Liver (tissue), 9 donors: Measurements from ENCODE around the gene ANGEL2. TPM values are rescaled to one million over a fixed set of nuclear protein-coding genes. Genes with fewer than 3 reads are reported as not detected.
"Not testable (repeated sequence)": the region's sequence is repeated elsewhere in the genome, so short reads cannot be mapped to it uniquely, and the experiment has no call there.

Experiments used
- DNase-seq: peaks from one replicate; pipeline ENCODE4 v3.0.0-alpha.2; 2017; ENCODE audit warnings: low spot score
- H3K27ac ChIP-seq, 2 donors: one replicate each; pipeline ENCODE4 v1.7.0; 2013; ENCODE audit warnings: inconsistent platforms in 2 of 2, low read length in 2 of 2, control low read depth in 1 of 2, low read depth in 1 of 2, mild to moderate bottlenecking in 1 of 2
- H3K27me3 ChIP-seq, 4 donors: one replicate each; pipeline versions ENCODE4 v1.6.1 to v1.7.0; 2013; ENCODE audit warnings: low read length in 3 of 4, inconsistent platforms in 1 of 4, mild to moderate bottlenecking in 1 of 4, moderate library complexity in 1 of 4; ENCODE audit not compliant: control insufficient read depth in 4 of 4, insufficient read depth in 4 of 4
- H3K36me3 ChIP-seq, 4 donors: one replicate each; pipeline versions ENCODE4 v1.6.1 to v1.7.0; 2013; ENCODE audit warnings: low read length in 3 of 4, mild to moderate bottlenecking in 3 of 4, low read depth in 1 of 4, moderate library complexity in 1 of 4; ENCODE audit not compliant: control insufficient read depth in 4 of 4, insufficient read depth in 3 of 4
- H3K4me1 ChIP-seq, 4 donors: one replicate each; pipeline versions ENCODE4 v1.6.1 to v1.7.0; 2013; ENCODE audit warnings: low read length in 3 of 4, mild to moderate bottlenecking in 3 of 4, moderate library complexity in 1 of 4; ENCODE audit not compliant: control insufficient read depth in 4 of 4, insufficient read depth in 4 of 4
- H3K4me3 ChIP-seq, 3 donors: one replicate each; pipeline versions ENCODE4 v1.6.1 to v1.7.0; 2013; ENCODE audit warnings: low read length in 3 of 3, control low read depth in 1 of 3, low read depth in 1 of 3, mild to moderate bottlenecking in 1 of 3
- H3K9ac ChIP-seq, 2 donors: one replicate each; pipeline ENCODE4 v1.7.0; 2013; ENCODE audit warnings: low read length in 2 of 2, mild to moderate bottlenecking in 2 of 2, moderate library complexity in 2 of 2, control low read depth in 1 of 2, low read depth in 1 of 2
- H3K9me3 ChIP-seq, 4 donors: one replicate each; pipeline versions ENCODE4 v1.6.1 to v1.7.0; 2013; ENCODE audit warnings: low read length in 3 of 4; ENCODE audit not compliant: control insufficient read depth in 4 of 4
- ATF3 ChIP-seq: IDR thresholded peaks from 2 replicates; pipeline ENCODE4 v1.6.1; 2016; ENCODE audit warnings: antibody characterized with exemption
- CTCF ChIP-seq: fragments of 150-350 bp; IDR thresholded peaks from 2 replicates; pipeline ENCODE4 v1.5.1; 2017; ENCODE audit warnings: improper control_type of control experiment, low read depth, low read length; ENCODE audit not compliant: missing input control
- GABPA ChIP-seq, 2 donors: IDR thresholded peaks in 1 of 2; conservative IDR thresholded peaks in 1 of 2; 2 replicates each; pipeline ENCODE4 v1.6.1; 2016; ENCODE audit warnings: antibody characterized with exemption in 2 of 2, mild to moderate bottlenecking in 1 of 2, moderate library complexity in 1 of 2
- HNF4G ChIP-seq: IDR thresholded peaks from 2 replicates; pipeline ENCODE4 v1.6.1; 2016; ENCODE audit warnings: antibody characterized with exemption
- MAX ChIP-seq: IDR thresholded peaks from 2 replicates; pipeline ENCODE4 v1.6.1; 2016; ENCODE audit warnings: antibody characterized with exemption
- NR2F2 ChIP-seq: IDR thresholded peaks from 2 replicates; pipeline ENCODE4 v1.6.1; 2016; ENCODE audit warnings: antibody characterized with exemption
- RAD21 ChIP-seq, 2 donors: IDR thresholded peaks; 2 replicates each; pipeline ENCODE4 v1.6.1; 2016; ENCODE audit warnings: antibody characterized with exemption in 2 of 2, mild to moderate bottlenecking in 2 of 2
- REST ChIP-seq: IDR thresholded peaks from 2 replicates; pipeline ENCODE4 v1.6.1; 2016; ENCODE audit warnings: antibody characterized with exemption, mild to moderate bottlenecking
- RXRA ChIP-seq, 2 donors: IDR thresholded peaks; 2 replicates each; pipeline ENCODE4 v1.6.1; 2017 to 2018; ENCODE audit warnings: antibody characterized with exemption in 2 of 2, mild to moderate bottlenecking in 1 of 2
- TAF1 ChIP-seq: conservative IDR thresholded peaks from 2 replicates; pipeline ENCODE4 v1.6.1; 2016; ENCODE audit warnings: antibody characterized with exemption, mild to moderate bottlenecking
- YY1 ChIP-seq: IDR thresholded peaks from 2 replicates; pipeline ENCODE4 v1.6.1; 2016; ENCODE audit warnings: antibody characterized with exemption, mild to moderate bottlenecking
- WGBS: extraction: QIAGEN DNeasy Blood & Tissue Kit; methylation state at CpG from one replicate; pipeline ENCODE4 v1.1.7; 2013; 5-methylcytosine and 5-hydroxymethylcytosine counted together
- polyA plus RNA-seq, 2 donors: library from polyadenylated mRNA; stranded (reverse) in 1 of 2; unstranded in 1 of 2; fragments of 200-250 nt in 1 of 2; fragments of >200 nt in 1 of 2; fragmentation: Nextera tagmentation in 1 of 2; extraction: Ambion mirVana in 1 of 2; gene quantifications; one replicate each; pipeline versions ENCODE4 v1.2.1 to v1.2.3, GENCODE V29; 2013 to 2015
- total RNA-seq, 2 donors: library from RNA; depleted of rRNA; stranded (reverse); fragments of >200 nt; gene quantifications; one replicate each; pipeline ENCODE4 v1.2.3, GENCODE V29; 2014
- donor health status: healthy.
- donor health status: healthy.
- donor health status: healthy.
- donor health status: healthy.
- donor health status: healthy.

Gene ANGEL2
- total and polyA plus RNA-seq, 4 donors, result 8.2 to 31.1 (median 16.4) TPM

- H3K9me3 ChIP-seq, result no peaks in the 10 kb centered on the region
- TF ChIP-seq HNF4G, result no peak
- TF ChIP-seq REST, result no peak
- TF ChIP-seq MAX, result no peak
- no peak for TF ChIP-seq GABPA (IDR thresholded peaks at IDR 0.05 in 1 of 2, conservative IDR thresholded peaks at IDR 0.05 in 1 of 2)
- no peak for TF ChIP-seq RXRA (IDR thresholded peaks at IDR 0.05)
- TF ChIP-seq RAD21 (IDR thresholded peaks at IDR 0.05), result peak in 1 of 2 donors; percentile 26
- peak; percentile 38 for TF ChIP-seq CTCF
- no peaks in the 10 kb centered on the region for H3K4me1 ChIP-seq
- DNase-seq, result no peak
- WGBS, result 78% methylated on average over 8 of the region's 8 CpGs
- H3K36me3 ChIP-seq, result no peaks in the 10 kb centered on the region
- H3K27ac ChIP-seq, result no peak overlapping the region
- H3K27me3 ChIP-seq, result peaks cover 0 to 8% (median 0%) of the 10 kb centered on the region in 4 donors
- H3K9ac ChIP-seq, result no peak overlapping the region
- no peak overlapping the region for H3K4me3 ChIP-seq
Measured at GRCh38 chr1:212967801-212968200, 47.9 kb downstream of the ANGEL2 start.

- DNase-seq, result no peak
- no peak overlapping the region for H3K9ac ChIP-seq
- no peaks in the 10 kb centered on the region for H3K4me1 ChIP-seq
- no peaks in the 10 kb centered on the region for H3K9me3 ChIP-seq
- no peak overlapping the region for H3K4me3 ChIP-seq
- no peaks in the 10 kb centered on the region for H3K36me3 ChIP-seq
- 87% methylated on average over 5 of the region's 5 CpGs for WGBS
- peaks cover 0 to 8% (median 0%) of the 10 kb centered on the region in 4 donors for H3K27me3 ChIP-seq
- no peak for TF ChIP-seq ATF3
- no peak for TF ChIP-seq RXRA (IDR thresholded peaks at IDR 0.05)
- no peak for TF ChIP-seq NR2F2
- TF ChIP-seq HNF4G, result no peak
- no peak for TF ChIP-seq TAF1
- TF ChIP-seq CTCF, result no peak
- TF ChIP-seq RAD21 (IDR thresholded peaks at IDR 0.05), result no peak
- TF ChIP-seq YY1, result no peak
- TF ChIP-seq GABPA (IDR thresholded peaks at IDR 0.05 in 1 of 2, conservative IDR thresholded peaks at IDR 0.05 in 1 of 2), result no peak
- H3K27ac ChIP-seq, result no peak overlapping the region
Measured at GRCh38 chr1:212966616-212967015, 49.1 kb downstream of the ANGEL2 start.

- not testable (repeated sequence) for DNase-seq, H3K36me3 ChIP-seq, H3K27ac ChIP-seq, H3K27me3 ChIP-seq, H3K4me1 ChIP-seq, H3K9ac ChIP-seq, H3K4me3 ChIP-seq, H3K9me3 ChIP-seq
- 95% methylated on average over 1 of the region's 1 CpG for WGBS
Measured at GRCh38 chr1:212964993-212965392, 50.7 kb downstream of the ANGEL2 start.
